ENCODE results near the gene MYT1. TPM values are rescaled to one million over a fixed set of nuclear protein-coding genes. Genes with fewer than 3 reads are reported as not detected.
"Not testable (repeated sequence)": the region's sequence is repeated elsewhere in the genome, so short reads cannot be mapped to it uniquely, and the experiment has no call there.

The MYT1 gene
- total RNA-seq, 1 donor from 2014 or later, result not detected

- Histone ChIP-seq H3K27me3 (ENCODE audit: control insufficient read depth, insufficient read depth, low read length) (peaks cover 19% of the 10 kb centered on the region), H3K36me3 (ENCODE audit: control insufficient read depth, insufficient read depth, low read length) (no peaks in the 10 kb centered on the region), H3K4me3 (ENCODE audit: low read depth, low read length) (peak overlapping the region; percentile 9)
- no peak for TF ChIP-seq CTCF (IDR thresholded peaks at IDR 0.05; ENCODE audit: insufficient read depth, low read length, poor library complexity, severe bottlenecking)
- DNase-seq (ENCODE audit: low read depth), result no peak
These were observed 44.4 kb upstream of the MYT1 start for GRCh38 chr20:64119681-64120341.

- TF ChIP-seq CTCF (IDR thresholded peaks at IDR 0.05; ENCODE audit: insufficient read depth, low read length, poor library complexity, severe bottlenecking), result no peak
- Histone ChIP-seq H3K27me3 (ENCODE audit: control insufficient read depth, insufficient read depth, low read length) (peaks cover 11% of the 10 kb centered on the region), H3K4me3 (ENCODE audit: low read depth, low read length) (no peak overlapping the region), H3K36me3 (ENCODE audit: control insufficient read depth, insufficient read depth, low read length) (no peaks in the 10 kb centered on the region)
- no peak for DNase-seq (ENCODE audit: low read depth)
These were observed 42.7 kb upstream of the MYT1 start for GRCh38 chr20:64121586-64121985.

GRCh38 chr20:64122927-64123326, 41.3 kb upstream of the MYT1 start:
- not testable (repeated sequence) for H3K4me3 ChIP-seq (ENCODE audit: low read depth, low read length); H3K36me3 ChIP-seq (ENCODE audit: control insufficient read depth, insufficient read depth, low read length); DNase-seq (ENCODE audit: low read depth)
- H3K27me3 ChIP-seq (ENCODE audit: control insufficient read depth, insufficient read depth, low read length), result peaks cover 11% of the 10 kb centered on the region

GRCh38 chr20:64123517-64123916, 40.7 kb upstream of the MYT1 start:
- not testable (repeated sequence) for DNase-seq (ENCODE audit: low read depth); H3K4me3 ChIP-seq (ENCODE audit: low read depth, low read length); H3K36me3 ChIP-seq (ENCODE audit: control insufficient read depth, insufficient read depth, low read length)
- H3K27me3 ChIP-seq (ENCODE audit: control insufficient read depth, insufficient read depth, low read length), result peaks cover 11% of the 10 kb centered on the region

GRCh38 chr20:64129146-64129782, 35.0 kb upstream of the MYT1 start:
- no peak for DNase-seq (ENCODE audit: low read depth)
- Histone ChIP-seq H3K36me3 (ENCODE audit: control insufficient read depth, insufficient read depth, low read length) (no peaks in the 10 kb centered on the region), H3K27me3 (ENCODE audit: control insufficient read depth, insufficient read depth, low read length) (peaks cover 3% of the 10 kb centered on the region), H3K4me3 (ENCODE audit: low read depth, low read length) (no peak overlapping the region)
- TF ChIP-seq CTCF (IDR thresholded peaks at IDR 0.05; ENCODE audit: insufficient read depth, low read length, poor library complexity, severe bottlenecking), result no peak

GRCh38 chr20:64130271-64130670, 34.0 kb upstream of the MYT1 start:
- no peak for TF ChIP-seq CTCF (IDR thresholded peaks at IDR 0.05; ENCODE audit: insufficient read depth, low read length, poor library complexity, severe bottlenecking)
- H3K27me3 ChIP-seq (ENCODE audit: control insufficient read depth, insufficient read depth, low read length), result peaks cover 3% of the 10 kb centered on the region
- H3K4me3 ChIP-seq (ENCODE audit: low read depth, low read length), result no peak overlapping the region
- no peak for DNase-seq (ENCODE audit: low read depth)
- no peaks in the 10 kb centered on the region for H3K36me3 ChIP-seq (ENCODE audit: control insufficient read depth, insufficient read depth, low read length)

GRCh38 chr20:64130876-64131275, 33.4 kb upstream of the MYT1 start:
- no peak for TF ChIP-seq CTCF (IDR thresholded peaks at IDR 0.05; ENCODE audit: insufficient read depth, low read length, poor library complexity, severe bottlenecking)
- Histone ChIP-seq H3K36me3 (ENCODE audit: control insufficient read depth, insufficient read depth, low read length) (no peaks in the 10 kb centered on the region), H3K4me3 (ENCODE audit: low read depth, low read length) (no peak overlapping the region), H3K27me3 (ENCODE audit: control insufficient read depth, insufficient read depth, low read length) (peaks cover 3% of the 10 kb centered on the region)
- DNase-seq (ENCODE audit: low read depth), result no peak
